Loucy (cell line): ENCODE measurements around the gene NAALADL2.
"Not testable (repeated sequence)": the region's sequence is repeated elsewhere in the genome, so short reads cannot be mapped to it uniquely, and the experiment has no call there.

Experiments
- H2AFZ ChIP-seq: fragments of 200-600 bp; sonication (generic); 2 replicates; pipeline ENCODE4 v1.6.0; 2016; ENCODE audit warnings: antibody characterized with exemption, mild to moderate bottlenecking, low read length, moderate library complexity
- H3F3A ChIP-seq: fragments of 200-600 bp; 2 replicates; pipeline ENCODE4 v1.6.0; 2016; ENCODE audit warnings: antibody characterized with exemption, low read depth, mild to moderate bottlenecking
- H3K27me3 ChIP-seq: fragments of 200-600 bp; sonication (generic); 2 replicates; pipeline ENCODE4 v1.6.1; 2014; ENCODE audit warnings: low read length, mild to moderate bottlenecking; ENCODE audit not compliant: insufficient read depth, poor library complexity, severe bottlenecking
- H3K36me3 ChIP-seq: fragments of 200-600 bp; sonication (generic); 2 replicates; pipeline ENCODE4 v1.6.1; 2016; ENCODE audit warnings: low read length; ENCODE audit not compliant: insufficient read depth
- H3K4me1 ChIP-seq: fragments of 200-600 bp; sonication (generic); 2 replicates; pipeline ENCODE4 v1.5.1; 2014; ENCODE audit warnings: low read length, mild to moderate bottlenecking; ENCODE audit not compliant: insufficient read depth, poor library complexity, severe bottlenecking
- H3K4me2 ChIP-seq: fragments of 200-600 bp; sonication (generic); 2 replicates; pipeline ENCODE4 v1.6.0; 2014; ENCODE audit warnings: antibody characterized with exemption, low read length, low read depth, mild to moderate bottlenecking; ENCODE audit not compliant: poor library complexity, severe bottlenecking
- H3K4me3 ChIP-seq: fragments of 200-600 bp; sonication (generic); 2 replicates; pipeline ENCODE4 v1.5.1; 2014; ENCODE audit warnings: low read length, mild to moderate bottlenecking, mixed read lengths; ENCODE audit not compliant: poor library complexity, severe bottlenecking
- H3K79me2 ChIP-seq: fragments of 200-600 bp; sonication (generic); 2 replicates; pipeline ENCODE4 v1.6.1; 2014; ENCODE audit warnings: low read length; ENCODE audit not compliant: insufficient read depth
- H3K9ac ChIP-seq: fragments of 200-600 bp; sonication (generic); 2 replicates; pipeline ENCODE4 v1.6.0; 2014; ENCODE audit warnings: mild to moderate bottlenecking, low read depth, low read length, moderate library complexity; ENCODE audit not compliant: poor library complexity, severe bottlenecking
- H3K9me2 ChIP-seq: fragments of 200-600 bp; sonication (generic); replicated peaks from 2 replicates; pipeline ENCODE4 v1.6.1; 2016; ENCODE audit warnings: low read depth, low read length, mixed read lengths
- H3K9me3 ChIP-seq: fragments of 200-600 bp; sonication (generic); 2 replicates; pipeline ENCODE4 v1.6.1; 2014; ENCODE audit warnings: mild to moderate bottlenecking, antibody characterized with exemption, low read length, low read depth; ENCODE audit not compliant: insufficient read depth
- H4K20me1 ChIP-seq: fragments of 200-600 bp; sonication (generic); 2 replicates; pipeline ENCODE4 v1.6.0; 2014; ENCODE audit warnings: antibody characterized with exemption, low read length, mild to moderate bottlenecking; ENCODE audit not compliant: insufficient read depth, poor library complexity, severe bottlenecking
- EZH2phosphoT487 ChIP-seq: fragments of 200-600 bp; IDR thresholded peaks from 2 replicates; pipeline ENCODE4 v1.6.1; 2018; ENCODE audit warnings: antibody characterized with exemption, mild to moderate bottlenecking, moderate library complexity, borderline replicate concordance
- TF ChIP-seq, protein P1 (sequence below): fragments of 200-600 bp; sonication (generic); conservative IDR thresholded peaks from 2 replicates; pipeline ENCODE4 v1.5.1; 2014; ENCODE audit warnings: mild to moderate bottlenecking, antibody characterized with exemption, low read length

NAALADL2 gene

GRCh38 chr3:175129571-175129970 lies 270.4 kb downstream of the NAALADL2 start:
- no peak overlapping the region for H3K9ac ChIP-seq
- no peaks in the 10 kb centered on the region for H3K36me3 ChIP-seq
- no peaks in the 10 kb centered on the region for H3K27me3 ChIP-seq
- no peaks in the 10 kb centered on the region for H3F3A ChIP-seq
- no peak overlapping the region for H3K4me2 ChIP-seq
- H3K9me3 ChIP-seq, result no peaks in the 10 kb centered on the region
- H3K4me3 ChIP-seq, result no peak overlapping the region
- H3K4me1 ChIP-seq, result no peaks in the 10 kb centered on the region
- no peaks in the 10 kb centered on the region for H3K9me2 ChIP-seq
- TF ChIP-seq EZH2phosphoT487, result no peak
- TF ChIP-seq, protein P1, sequence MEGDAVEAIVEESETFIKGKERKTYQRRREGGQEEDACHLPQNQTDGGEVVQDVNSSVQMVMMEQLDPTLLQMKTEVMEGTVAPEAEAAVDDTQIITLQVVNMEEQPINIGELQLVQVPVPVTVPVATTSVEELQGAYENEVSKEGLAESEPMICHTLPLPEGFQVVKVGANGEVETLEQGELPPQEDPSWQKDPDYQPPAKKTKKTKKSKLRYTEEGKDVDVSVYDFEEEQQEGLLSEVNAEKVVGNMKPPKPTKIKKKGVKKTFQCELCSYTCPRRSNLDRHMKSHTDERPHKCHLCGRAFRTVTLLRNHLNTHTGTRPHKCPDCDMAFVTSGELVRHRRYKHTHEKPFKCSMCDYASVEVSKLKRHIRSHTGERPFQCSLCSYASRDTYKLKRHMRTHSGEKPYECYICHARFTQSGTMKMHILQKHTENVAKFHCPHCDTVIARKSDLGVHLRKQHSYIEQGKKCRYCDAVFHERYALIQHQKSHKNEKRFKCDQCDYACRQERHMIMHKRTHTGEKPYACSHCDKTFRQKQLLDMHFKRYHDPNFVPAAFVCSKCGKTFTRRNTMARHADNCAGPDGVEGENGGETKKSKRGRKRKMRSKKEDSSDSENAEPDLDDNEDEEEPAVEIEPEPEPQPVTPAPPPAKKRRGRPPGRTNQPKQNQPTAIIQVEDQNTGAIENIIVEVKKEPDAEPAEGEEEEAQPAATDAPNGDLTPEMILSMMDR, result no peak
- H2AFZ ChIP-seq, result no peak overlapping the region
- no peaks in the 10 kb centered on the region for H4K20me1 ChIP-seq
- no peaks in the 10 kb centered on the region for H3K79me2 ChIP-seq

GRCh38 chr3:175131866-175132265 lies 272.7 kb downstream of the NAALADL2 start:
- not testable (repeated sequence) for H3K9ac ChIP-seq, H3F3A ChIP-seq, H3K4me3 ChIP-seq, H3K79me2 ChIP-seq, H3K36me3 ChIP-seq, H3K27me3 ChIP-seq, H3K9me3 ChIP-seq, H3K9me2 ChIP-seq, H3K4me2 ChIP-seq, H2AFZ ChIP-seq, H3K4me1 ChIP-seq, H4K20me1 ChIP-seq

DNA sequence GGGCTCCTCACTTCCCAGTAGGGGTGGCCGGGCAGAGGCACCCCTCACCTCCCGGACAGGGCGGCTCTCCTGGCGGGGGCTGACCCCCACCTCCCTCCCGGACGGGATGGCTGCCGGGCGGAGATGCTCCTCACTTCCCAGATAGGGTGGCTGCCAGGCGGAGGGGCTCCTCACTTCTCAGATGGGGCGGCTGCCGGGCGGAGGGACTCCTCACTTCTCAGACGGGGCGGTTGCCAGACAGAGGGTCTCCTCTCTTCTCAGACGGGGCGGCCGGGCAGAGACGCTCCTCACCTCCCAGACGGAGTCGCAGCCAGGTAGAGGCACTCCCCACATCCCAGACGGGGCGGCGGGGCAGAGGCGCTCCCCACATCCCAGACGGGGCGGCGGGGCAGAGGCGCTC lies 273.6 kb downstream of the NAALADL2 start:
- H3K4me2 ChIP-seq, H4K20me1 ChIP-seq, H2AFZ ChIP-seq, H3K4me1 ChIP-seq, H3K27me3 ChIP-seq, H3F3A ChIP-seq, H3K9me3 ChIP-seq, H3K79me2 ChIP-seq, H3K36me3 ChIP-seq, H3K4me3 ChIP-seq, H3K9me2 ChIP-seq, H3K9ac ChIP-seq: not testable (repeated sequence)

GRCh38 chr3:175144368-175144767 lies 285.2 kb downstream of the NAALADL2 start:
- Histone ChIP-seq H3K27me3 (no peaks in the 10 kb centered on the region), H2AFZ (no peak overlapping the region), H4K20me1 (no peaks in the 10 kb centered on the region), H3K4me2 (no peak overlapping the region), H3F3A (no peaks in the 10 kb centered on the region), H3K4me1 (no peaks in the 10 kb centered on the region), H3K9me3 (no peaks in the 10 kb centered on the region), H3K36me3 (no peaks in the 10 kb centered on the region), H3K4me3 (no peak overlapping the region), H3K9ac (no peak overlapping the region), H3K79me2 (no peaks in the 10 kb centered on the region), H3K9me2 (no peaks in the 10 kb centered on the region)
- TF ChIP-seq, protein P1, result no peak
- TF ChIP-seq EZH2phosphoT487, result no peak
